SK-N-SH treated with all-trans-retinoic acid at 6 μM for 48 hours (cell line): Measurements from ENCODE around the gene ALK.

ENCODE experiments used
- ATAC-seq: fragments of 200-7000 bp; cut with Tn5 transposase; 3 replicates; pipeline ENCODE4 v1.9.1; 2020; ENCODE audit warnings: mild to moderate bottlenecking, moderate library complexity
- ARNTL ChIP-seq: fragments of 450-650 bp; formaldehyde crosslinking; IDR thresholded peaks from 2 replicates; pipeline ENCODE4 v1.5.0; 2020; ENCODE audit warnings: low read depth, mild to moderate bottlenecking, moderate library complexity, borderline replicate concordance
- BACH2 ChIP-seq: fragments of 250-450 bp; sonication (Bioruptor Pico); IDR thresholded peaks from 2 replicates; pipeline ENCODE4 v1.9.0; 2021; ENCODE audit warnings: mild to moderate bottlenecking, borderline replicate concordance
- CREB5 ChIP-seq: fragments of 250-450 bp; sonication (Bioruptor Pico); IDR thresholded peaks from 2 replicates; pipeline ENCODE4 v1.5.1; 2020; ENCODE audit warnings: low read depth, mild to moderate bottlenecking, moderate library complexity
- CSDC2 ChIP-seq: fragments of 250-450 bp; sonication (Bioruptor Pico); IDR thresholded peaks from 2 replicates; pipeline ENCODE4 v1.5.0; 2020; ENCODE audit warnings: mild to moderate bottlenecking, moderate library complexity
- ESRRG ChIP-seq: fragments of 250-450 bp; sonication (Bioruptor Pico); IDR thresholded peaks from 2 replicates; pipeline ENCODE4 v1.6.1; 2021; ENCODE audit warnings: mild to moderate bottlenecking
- GLIS3 ChIP-seq: fragments of 250-450 bp; sonication (Bioruptor Pico); IDR thresholded peaks from 2 replicates; pipeline ENCODE4 v1.5.0; 2020; ENCODE audit warnings: mild to moderate bottlenecking, moderate library complexity
- ISL1 ChIP-seq: fragments of 250-450 bp; sonication (Bioruptor Pico); IDR thresholded peaks from 2 replicates; pipeline ENCODE4 v2.1.2; 2022; ENCODE audit warnings: mild to moderate bottlenecking, moderate library complexity
- OSR1 ChIP-seq: fragments of 250-450 bp; sonication (Bioruptor Pico); IDR thresholded peaks from 2 replicates; pipeline ENCODE4 v1.8.0; 2022; ENCODE audit warnings: moderate library complexity, mild to moderate bottlenecking, inconsistent platforms
- PATZ1 ChIP-seq: fragments of 250-450 bp; sonication (Bioruptor Pico); IDR thresholded peaks from 2 replicates; pipeline ENCODE4 v1.8.0; 2020; ENCODE audit warnings: mild to moderate bottlenecking, moderate library complexity, borderline replicate concordance
- POU6F1 ChIP-seq: fragments of 250-450 bp; sonication (Bioruptor Pico); IDR thresholded peaks from 2 replicates; pipeline ENCODE4 v1.8.0; 2021; ENCODE audit warnings: low read depth, mild to moderate bottlenecking, moderate library complexity, borderline replicate concordance
- PPARA ChIP-seq: fragments of 250-450 bp; sonication (Bioruptor Pico); IDR thresholded peaks from 2 replicates; pipeline ENCODE4 v1.5.0; 2020; ENCODE audit warnings: mild to moderate bottlenecking, borderline replicate concordance
- RARB ChIP-seq: fragments of 250-450 bp; sonication (Bioruptor Pico); IDR thresholded peaks from 2 replicates; pipeline ENCODE4 v1.8.0; 2021; ENCODE audit warnings: mild to moderate bottlenecking, moderate library complexity
- TCF4 ChIP-seq: fragments of 250-450 bp; sonication (Bioruptor Pico); IDR thresholded peaks from 2 replicates; pipeline ENCODE4 v1.8.0; 2021; ENCODE audit warnings: mild to moderate bottlenecking, moderate library complexity, borderline replicate concordance
- TOX ChIP-seq: fragments of 250-450 bp; sonication (Bioruptor Pico); IDR thresholded peaks from 2 replicates; pipeline ENCODE4 v1.8.0; 2021; ENCODE audit warnings: mild to moderate bottlenecking, moderate library complexity, borderline replicate concordance
- TSHZ2 ChIP-seq: fragments of 250-450 bp; sonication (Bioruptor Pico); IDR thresholded peaks from 2 replicates; pipeline ENCODE4 v1.5.0; 2020; ENCODE audit warnings: mild to moderate bottlenecking, moderate library complexity
- ZC3H10 ChIP-seq: fragments of 250-450 bp; sonication (Bioruptor Pico); IDR thresholded peaks from 2 replicates; pipeline ENCODE4 v1.5.1; 2021; ENCODE audit warnings: mild to moderate bottlenecking, moderate library complexity
- ZFP3 ChIP-seq: fragments of 250-450 bp; sonication (Bioruptor Pico); IDR thresholded peaks from 2 replicates; pipeline ENCODE4 v1.5.0; 2020; ENCODE audit warnings: mild to moderate bottlenecking, moderate library complexity
- ZFP30 ChIP-seq: fragments of 450-650 bp; formaldehyde crosslinking; IDR thresholded peaks from 2 replicates; pipeline ENCODE4 v1.5.0; 2022; ENCODE audit warnings: mild to moderate bottlenecking, moderate library complexity
- ZNF565 ChIP-seq: fragments of 450-650 bp; formaldehyde crosslinking; conservative IDR thresholded peaks from 2 replicates; pipeline ENCODE4 v1.5.0; 2020; ENCODE audit warnings: low read depth, mild to moderate bottlenecking, moderate library complexity
- ZNF70 ChIP-seq: fragments of 450-650 bp; formaldehyde crosslinking; IDR thresholded peaks from 2 replicates; pipeline ENCODE4 v1.5.0; 2020; ENCODE audit warnings: mild to moderate bottlenecking, moderate library complexity
- ZNF8 ChIP-seq: fragments of 450-650 bp; formaldehyde crosslinking; IDR thresholded peaks from 2 replicates; pipeline ENCODE4 v1.5.0; 2020; ENCODE audit warnings: mild to moderate bottlenecking, moderate library complexity

ALK gene

GRCh38 chr2:29420464-29420863 lies 500.9 kb downstream of the ALK start:
- no peak for TF ChIP-seq RARB
- TF ChIP-seq ZNF8 (CRISPR knock-in tag): no peak
- no peak for TF ChIP-seq CSDC2 (CRISPR knock-in tag)
- TF ChIP-seq ZC3H10 (CRISPR knock-in tag): no peak
- TF ChIP-seq ZFP30 (CRISPR knock-in tag): no peak
- no peak for TF ChIP-seq ISL1 (CRISPR knock-in tag)
- no peak for TF ChIP-seq ARNTL (CRISPR knock-in tag)
- TF ChIP-seq ZFP3 (CRISPR knock-in tag): no peak
- no peak for TF ChIP-seq ESRRG (CRISPR knock-in tag)
- no peak for TF ChIP-seq OSR1
- TF ChIP-seq PPARA (CRISPR knock-in tag): no peak
- no peak for TF ChIP-seq BACH2 (CRISPR knock-in tag)
- no peak for TF ChIP-seq POU6F1 (CRISPR knock-in tag)
- no peak for TF ChIP-seq ZNF565
- TF ChIP-seq, all 23 proteins: peak for 0
- no peak for ATAC-seq

GRCh38 chr2:29417630-29418029 lies 503.8 kb downstream of the ALK start:
- TF ChIP-seq ZNF565: no peak
- no peak for TF ChIP-seq TOX (CRISPR knock-in tag)
- TF ChIP-seq POU6F1 (CRISPR knock-in tag): no peak
- no peak for TF ChIP-seq ZFP3 (CRISPR knock-in tag)
- no peak for ATAC-seq

GRCh38 chr2:29412197-29412925 lies 509.0 kb downstream of the ALK start:
- TF ChIP-seq TOX (CRISPR knock-in tag) (no peak), ZFP3 (CRISPR knock-in tag) (no peak), ZC3H10 (CRISPR knock-in tag) (no peak), CSDC2 (CRISPR knock-in tag) (no peak), ESRRG (CRISPR knock-in tag) (no peak), PPARA (CRISPR knock-in tag) (no peak), ZNF70 (CRISPR knock-in tag) (no peak), TCF4 (no peak), ISL1 (CRISPR knock-in tag) (no peak)
- no peak for ATAC-seq

GRCh38 chr2:29405707-29406106 lies 515.7 kb downstream of the ALK start:
- TF ChIP-seq ARNTL (CRISPR knock-in tag): no peak
- no peak for ATAC-seq

GRCh38 chr2:29405266-29405665 lies 516.1 kb downstream of the ALK start:
- TF ChIP-seq ZFP30 (CRISPR knock-in tag): no peak
- TF ChIP-seq PATZ1 (CRISPR knock-in tag): no peak
- no peak for TF ChIP-seq ZNF70 (CRISPR knock-in tag)
- no peak for TF ChIP-seq ESRRG (CRISPR knock-in tag)
- TF ChIP-seq TOX (CRISPR knock-in tag): no peak
- TF ChIP-seq TSHZ2 (CRISPR knock-in tag): no peak
- no peak for TF ChIP-seq ARNTL (CRISPR knock-in tag)
- no peak for TF ChIP-seq GLIS3 (CRISPR knock-in tag)
- TF ChIP-seq CSDC2 (CRISPR knock-in tag): no peak
- no peak for TF ChIP-seq ZC3H10 (CRISPR knock-in tag)
- no peak for TF ChIP-seq CREB5 (CRISPR knock-in tag)
- ATAC-seq: no peak
